Coronary artery (tissue), 2 donors: ENCODE measurements around the gene HRK.

Experiments
- DNase-seq: peaks from one replicate; pipeline ENCODE4 v3.0.0-alpha.2; 2017; ENCODE audit warnings: low spot score
- H3K27ac ChIP-seq, 2 donors: fragments of 200-600 bp; sonication (generic); one replicate each; pipeline ENCODE4 v1.5.1; 2016 to 2019
- H3K4me3 ChIP-seq: fragments of 200-600 bp; sonication (generic); 2 replicates; pipeline ENCODE4 v1.5.1; 2016; ENCODE audit warnings: mild to moderate bottlenecking, moderate library complexity
- CTCF ChIP-seq: fragments of 200-600 bp; sonication (generic); IDR thresholded peaks from one replicate; pipeline ENCODE4 v1.5.1; 2019; ENCODE audit warnings: antibody characterized with exemption

Gene HRK

GRCh38 chr12:116838365-116838764 lies 42.9 kb downstream of the HRK start:
- Histone ChIP-seq H3K27ac (no peak overlapping the region), H3K4me3 (no peak overlapping the region)
- DNase-seq: no peak
- no peak for TF ChIP-seq CTCF

- no peak for TF ChIP-seq CTCF
- H3K27ac ChIP-seq: no peak overlapping the region
- DNase-seq: no peak
- no peak overlapping the region for H3K4me3 ChIP-seq
Measured at GRCh38 chr12:116837097-116837496, 44.1 kb downstream of the HRK start.

GRCh38 chr12:116835484-116835883 lies 45.8 kb downstream of the HRK start:
- H3K27ac ChIP-seq: no peak overlapping the region
- H3K4me3 ChIP-seq: no peak overlapping the region
- TF ChIP-seq CTCF: no peak
- DNase-seq: no peak

GRCh38 chr12:116833474-116833873 lies 47.8 kb downstream of the HRK start:
- no peak overlapping the region for H3K4me3 ChIP-seq
- no peak overlapping the region for H3K27ac ChIP-seq
- TF ChIP-seq CTCF: no peak
- DNase-seq: no peak

- Histone ChIP-seq H3K4me3 (no peak overlapping the region), H3K27ac (no peak overlapping the region)
- DNase-seq: no peak
- TF ChIP-seq CTCF: no peak
Measured at GRCh38 chr12:116832353-116832752, 48.9 kb downstream of the HRK start.

- Histone ChIP-seq H3K27ac (no peak overlapping the region), H3K4me3 (no peak overlapping the region)
- no peak for DNase-seq
- TF ChIP-seq CTCF: no peak
Measured at GRCh38 chr12:116827432-116827831, 53.8 kb downstream of the HRK start.

GRCh38 chr12:116821291-116821690 lies 60.0 kb downstream of the HRK start:
- TF ChIP-seq CTCF: no peak
- no peak overlapping the region for H3K27ac ChIP-seq
- no peak for DNase-seq
- H3K4me3 ChIP-seq: no peak overlapping the region
